H1 (cell line): Measurements from ENCODE around the gene RBM19. TPM values are rescaled to one million over a fixed set of nuclear protein-coding genes. Genes with fewer than 3 reads are reported as not detected.

Experiments used
- CHD7 ChIP-seq: fragments of 300-600 bp; sonication (generic); IDR thresholded peaks from 2 replicates; pipeline ENCODE4 v1.7.1; 2012; ENCODE audit warnings: low read length, moderate library complexity, mild to moderate bottlenecking, inconsistent platforms; ENCODE audit not compliant: insufficient replicate concordance
- KDM4A ChIP-seq: IDR thresholded peaks from one replicate; pipeline ENCODE4 v1.7.1; 2012; ENCODE audit warnings: low read depth, mild to moderate bottlenecking, moderate library complexity, low read length, inconsistent platforms; ENCODE audit not compliant: severe bottlenecking
- polyA plus RNA-seq, 7 experiments: library from polyadenylated mRNA; depleted of rRNA in 3 of 7; stranded (reverse) in 5 of 7; unstranded in 2 of 7; fragments of >200 nt in 5 of 7; fragments of 200-250 nt in 2 of 7; gene quantifications; 1 replicate in 5 of 7; 2 replicates in 1 of 7; 4 replicates in 1 of 7; pipeline versions ENCODE4 v1.2.1 to v1.2.3, GENCODE V29; 2011 to 2013; ENCODE audit warnings: missing spikeins in 2 of 7, mixed read lengths in 2 of 7
- total RNA-seq: library from RNA; stranded (reverse); fragmentation: NEBNext Ultra II Directional; extraction: Animal tissue kit (Norgen Biotek cat#: 25700); gene quantifications from 2 replicates; pipeline ENCODE4 v1.2.1, GENCODE V29; 2021

The RBM19 gene
- total and polyA plus RNA-seq, 2 of the 8 experiments (the other 6 are each of a cell fraction or from before 2014, with no cell fraction given): 23.4 to 61.9 TPM

- TF ChIP-seq CHD7 (no peak), KDM4A (no peak)
- TF ChIP-seq, all 59 proteins: peak for 0
Measured at GRCh38 chr12:113926788-113927187, 39.3 kb downstream of the RBM19 start (continued).
